ENCODE results near the gene PREX1. TPM values are rescaled to one million over a fixed set of nuclear protein-coding genes. Genes with fewer than 3 reads are reported as not detected.

The PREX1 gene
- total RNA-seq, 1 donor from 2014 or later = 235 TPM

GRCh38 chr20:48629960-48630315 lies 197.9 kb downstream of the PREX1 start:
- Mint-ChIP-seq H3K36me3 (ENCODE audit: unreplicated experiment) (peaks cover 6% of the 10 kb centered on the region), H3K4me3 (ENCODE audit: unreplicated experiment) (no peak overlapping the region), H3K4me1 (ENCODE audit: low read depth, unreplicated experiment) (peaks cover 32% of the 10 kb centered on the region), H3K27ac (ENCODE audit: unreplicated experiment) (peak overlapping the region; percentile 73), H3K9me3 (ENCODE audit: unreplicated experiment) (peaks cover 28% of the 10 kb centered on the region), H3K27me3 (ENCODE audit: unreplicated experiment) (peaks cover 36% of the 10 kb centered on the region)
- no peak for DNase-seq
- TF ChIP-seq CTCF (IDR thresholded peaks at IDR 0.05; ENCODE audit: partially characterized antibody, unreplicated experiment) = no peak

- peaks cover 6% of the 10 kb centered on the region for H3K36me3 Mint-ChIP-seq (ENCODE audit: unreplicated experiment)
- DNase-seq = no peak
- peaks cover 40% of the 10 kb centered on the region for H3K27me3 Mint-ChIP-seq (ENCODE audit: unreplicated experiment)
- H3K4me3 Mint-ChIP-seq (ENCODE audit: unreplicated experiment) = peak overlapping the region; percentile 38
- no peak for TF ChIP-seq CTCF (IDR thresholded peaks at IDR 0.05; ENCODE audit: partially characterized antibody, unreplicated experiment)
- peak overlapping the region; percentile 73 for H3K27ac Mint-ChIP-seq (ENCODE audit: unreplicated experiment)
- H3K4me1 Mint-ChIP-seq (ENCODE audit: low read depth, unreplicated experiment) = peaks cover 31% of the 10 kb centered on the region
- peaks cover 30% of the 10 kb centered on the region for H3K9me3 Mint-ChIP-seq (ENCODE audit: unreplicated experiment)
Observed at GRCh38 chr20:48629069-48629959, 198.5 kb downstream of the PREX1 start.

- Mint-ChIP-seq H3K4me1 (ENCODE audit: low read depth, unreplicated experiment) (peaks cover 25% of the 10 kb centered on the region), H3K4me3 (ENCODE audit: unreplicated experiment) (no peak overlapping the region), H3K27ac (ENCODE audit: unreplicated experiment) (no peak overlapping the region), H3K36me3 (ENCODE audit: unreplicated experiment) (no peaks in the 10 kb centered on the region), H3K27me3 (ENCODE audit: unreplicated experiment) (peaks cover 33% of the 10 kb centered on the region), H3K9me3 (ENCODE audit: unreplicated experiment) (peaks cover 22% of the 10 kb centered on the region)
- no peak for DNase-seq
- no peak for TF ChIP-seq CTCF (IDR thresholded peaks at IDR 0.05; ENCODE audit: partially characterized antibody, unreplicated experiment)
Observed at GRCh38 chr20:48627737-48628128, 200.1 kb downstream of the PREX1 start.

- peaks cover 23% of the 10 kb centered on the region for H3K9me3 Mint-ChIP-seq (ENCODE audit: unreplicated experiment)
- peaks cover 31% of the 10 kb centered on the region for H3K27me3 Mint-ChIP-seq (ENCODE audit: unreplicated experiment)
- DNase-seq = no peak
- H3K36me3 Mint-ChIP-seq (ENCODE audit: unreplicated experiment) = no peaks in the 10 kb centered on the region
- no peak overlapping the region for H3K4me3 Mint-ChIP-seq (ENCODE audit: unreplicated experiment)
- no peak overlapping the region for H3K27ac Mint-ChIP-seq (ENCODE audit: unreplicated experiment)
- H3K4me1 Mint-ChIP-seq (ENCODE audit: low read depth, unreplicated experiment) = peaks cover 30% of the 10 kb centered on the region
- TF ChIP-seq CTCF (IDR thresholded peaks at IDR 0.05; ENCODE audit: partially characterized antibody, unreplicated experiment) = no peak
Observed at GRCh38 chr20:48626938-48627736, 200.7 kb downstream of the PREX1 start.
